ENCODE measurements around the gene FTSJ1.

The FTSJ1 gene

GRCh38 chrX:48482526-48482925 is 6.5 kb downstream of the FTSJ1 start:
- DNase-seq (ENCODE audit: extremely low spot score), result no peak
- TF ChIP-seq ZNF384 (IDR thresholded peaks at IDR 0.05) (no peak), CTBP1 (IDR thresholded peaks at IDR 0.05; ENCODE audit: borderline replicate concordance) (no peak), TARDBP (IDR thresholded peaks at IDR 0.05) (no peak), FOXK2 (IDR thresholded peaks at IDR 0.05) (no peak), FOXA1 (IDR thresholded peaks at IDR 0.05) (no peak), SUZ12 (IDR thresholded peaks at IDR 0.05) (no peak), ARNT (IDR thresholded peaks at IDR 0.05) (no peak), ELF4 (IDR thresholded peaks at IDR 0.05) (no peak), BHLHE40 (IDR thresholded peaks at IDR 0.05; ENCODE audit: borderline replicate concordance) (no peak), PKNOX1 (IDR thresholded peaks at IDR 0.05) (no peak), SP1 (IDR thresholded peaks at IDR 0.05) (no peak), FOXM1 (IDR thresholded peaks at IDR 0.05; ENCODE audit: borderline replicate concordance) (no peak), NFRKB (IDR thresholded peaks at IDR 0.05) (no peak), L3MBTL2 (conservative IDR thresholded peaks at IDR 0.05) (no peak), HDGF (IDR thresholded peaks at IDR 0.05; ENCODE audit: borderline replicate concordance) (no peak), LEF1 (IDR thresholded peaks at IDR 0.05; ENCODE audit: borderline replicate concordance) (no peak)
- POLR2A ChIA-PET, result no interaction called here
- CTCF ChIA-PET, result interaction anchor here (0.8 kb wide), 1 partner anchor 25 kb away, joined by 3 read pairs; no protein-coding TSS in a partner anchor

GRCh38 chrX:48487362-48487798 is 11.4 kb downstream of the FTSJ1 start:
- CTCF ChIA-PET, result no interaction called here
- DNase-seq (ENCODE audit: extremely low spot score), result no peak
- TF ChIP-seq ARNT (IDR thresholded peaks at IDR 0.05), result no peak
- TF ChIP-seq HDGF (IDR thresholded peaks at IDR 0.05; ENCODE audit: borderline replicate concordance), result no peak
- no peak for TF ChIP-seq ELF4 (IDR thresholded peaks at IDR 0.05)
- no peak for TF ChIP-seq ZNF384 (IDR thresholded peaks at IDR 0.05)
- no peak for TF ChIP-seq CTBP1 (IDR thresholded peaks at IDR 0.05; ENCODE audit: borderline replicate concordance)
- TF ChIP-seq FOXK2 (IDR thresholded peaks at IDR 0.05), result no peak
- no peak for TF ChIP-seq SP1 (IDR thresholded peaks at IDR 0.05)
- TF ChIP-seq PKNOX1 (IDR thresholded peaks at IDR 0.05), result no peak
- TF ChIP-seq FOXA1 (IDR thresholded peaks at IDR 0.05), result no peak
- POLR2A ChIA-PET, result no interaction called here

GRCh38 chrX:48488034-48488433 is 12.0 kb downstream of the FTSJ1 start:
- CTCF ChIA-PET, result no interaction called here
- no peak for TF ChIP-seq SUZ12 (IDR thresholded peaks at IDR 0.05)
- TF ChIP-seq NFRKB (IDR thresholded peaks at IDR 0.05), result no peak
- TF ChIP-seq PKNOX1 (IDR thresholded peaks at IDR 0.05), result no peak
- no peak for TF ChIP-seq ZNF384 (IDR thresholded peaks at IDR 0.05)
- POLR2A ChIA-PET, result no interaction called here
- no peak for DNase-seq (ENCODE audit: extremely low spot score)

- no peak for DNase-seq (ENCODE audit: extremely low spot score)
- TF ChIP-seq FOXK2 (IDR thresholded peaks at IDR 0.05) (no peak), FOXA1 (IDR thresholded peaks at IDR 0.05) (no peak), SUZ12 (IDR thresholded peaks at IDR 0.05) (no peak), NFRKB (IDR thresholded peaks at IDR 0.05) (no peak), LEF1 (IDR thresholded peaks at IDR 0.05; ENCODE audit: borderline replicate concordance) (no peak), TARDBP (IDR thresholded peaks at IDR 0.05) (no peak), CTBP1 (IDR thresholded peaks at IDR 0.05; ENCODE audit: borderline replicate concordance) (no peak), BHLHE40 (IDR thresholded peaks at IDR 0.05; ENCODE audit: borderline replicate concordance) (no peak), ARNT (IDR thresholded peaks at IDR 0.05) (no peak)
- CTCF ChIA-PET, result no interaction called here
- POLR2A ChIA-PET, result no interaction called here
Observed at GRCh38 chrX:48489296-48489695, 13.3 kb downstream of the FTSJ1 start.

- DNase-seq (ENCODE audit: extremely low spot score), result no peak
- TF ChIP-seq ZNF384 (IDR thresholded peaks at IDR 0.05) (no peak), SUZ12 (IDR thresholded peaks at IDR 0.05) (no peak), ARNT (IDR thresholded peaks at IDR 0.05) (no peak), NFRKB (IDR thresholded peaks at IDR 0.05) (no peak), ELF4 (IDR thresholded peaks at IDR 0.05) (no peak), PKNOX1 (IDR thresholded peaks at IDR 0.05) (no peak), TARDBP (IDR thresholded peaks at IDR 0.05) (no peak), FOXA1 (IDR thresholded peaks at IDR 0.05) (no peak), FOXM1 (IDR thresholded peaks at IDR 0.05; ENCODE audit: borderline replicate concordance) (no peak)
- POLR2A ChIA-PET, result no interaction called here
- CTCF ChIA-PET, result no interaction called here
Observed at GRCh38 chrX:48489892-48490291, 13.9 kb downstream of the FTSJ1 start.

- DNase-seq (ENCODE audit: extremely low spot score), result no peak
- TF ChIP-seq CTBP1 (IDR thresholded peaks at IDR 0.05; ENCODE audit: borderline replicate concordance), result no peak
- POLR2A ChIA-PET, result no interaction called here
- CTCF ChIA-PET, result no interaction called here
Observed at GRCh38 chrX:48490661-48491060, 14.7 kb downstream of the FTSJ1 start.

- POLR2A ChIA-PET, result no interaction called here
- no peak for TF ChIP-seq LEF1 (IDR thresholded peaks at IDR 0.05; ENCODE audit: borderline replicate concordance)
- no peak for TF ChIP-seq ZNF384 (IDR thresholded peaks at IDR 0.05)
- TF ChIP-seq SP1 (IDR thresholded peaks at IDR 0.05), result no peak
- no peak for TF ChIP-seq HDGF (IDR thresholded peaks at IDR 0.05; ENCODE audit: borderline replicate concordance)
- no peak for TF ChIP-seq CTBP1 (IDR thresholded peaks at IDR 0.05; ENCODE audit: borderline replicate concordance)
- TF ChIP-seq ARNT (IDR thresholded peaks at IDR 0.05), result no peak
- TF ChIP-seq BHLHE40 (IDR thresholded peaks at IDR 0.05; ENCODE audit: borderline replicate concordance), result no peak
- TF ChIP-seq NFRKB (IDR thresholded peaks at IDR 0.05), result no peak
- no peak for TF ChIP-seq L3MBTL2 (conservative IDR thresholded peaks at IDR 0.05)
- no peak for TF ChIP-seq PKNOX1 (IDR thresholded peaks at IDR 0.05)
- no peak for TF ChIP-seq FOXM1 (IDR thresholded peaks at IDR 0.05; ENCODE audit: borderline replicate concordance)
- no peak for TF ChIP-seq FOXA1 (IDR thresholded peaks at IDR 0.05)
- CTCF ChIA-PET, result no interaction called here
- DNase-seq (ENCODE audit: extremely low spot score), result no peak
Observed at GRCh38 chrX:48491809-48492208, 15.8 kb downstream of the FTSJ1 start.
